Measurements from ENCODE around the gene HMCN1.
"Not testable (repeated sequence)": the region's sequence is repeated elsewhere in the genome, so short reads cannot be mapped to it uniquely, and the experiment has no call there.

HMCN1 gene

DNA sequence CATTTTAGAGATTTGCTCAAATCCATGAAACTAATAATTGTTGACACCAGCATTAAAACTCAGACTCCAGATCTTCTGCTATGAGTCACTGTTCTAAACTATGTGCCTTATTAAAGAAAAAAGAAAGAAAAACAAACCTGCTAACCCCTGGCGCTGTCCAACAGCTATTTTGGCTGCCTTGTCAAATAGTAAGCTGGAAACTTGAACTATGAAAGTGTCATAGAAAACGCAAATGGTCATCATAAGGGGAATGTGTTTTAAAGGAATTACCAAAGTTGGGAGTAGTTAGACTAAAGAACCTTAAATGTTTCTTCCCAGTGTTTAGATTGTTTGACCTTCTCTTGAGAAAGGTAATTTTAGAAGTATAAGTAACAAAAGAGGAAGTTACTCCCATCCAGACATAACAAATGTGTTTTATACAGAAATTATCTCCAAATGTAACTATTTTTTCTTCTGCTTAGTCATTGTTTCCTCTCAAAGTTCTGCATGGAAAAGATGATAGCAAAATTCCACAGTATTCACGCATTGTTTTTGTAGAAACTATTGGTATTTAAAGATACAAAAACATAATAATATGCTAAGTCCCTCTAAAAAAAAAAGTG lies 368.5 kb downstream of the HMCN1 start:
- DNase-seq, result peak; percentile 76

DNA sequence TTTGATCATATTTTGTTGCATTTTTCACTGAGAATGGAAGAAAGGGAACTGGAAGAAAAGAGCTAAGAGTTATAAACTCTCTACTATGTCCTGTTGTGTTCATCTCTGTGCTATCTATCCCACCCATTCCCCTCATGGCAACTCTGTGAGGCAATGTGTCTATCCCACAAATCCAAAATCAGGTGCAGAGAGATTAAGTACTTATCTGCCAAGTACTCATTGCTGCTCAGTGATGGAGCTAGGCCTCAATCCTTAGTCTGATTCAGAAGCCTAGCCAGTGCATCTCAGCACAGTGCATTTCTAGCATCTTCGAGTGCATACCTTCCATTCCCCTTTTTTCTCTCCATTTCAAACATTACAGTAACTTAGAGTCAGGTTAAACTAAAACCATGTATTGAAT lies 370.3 kb downstream of the HMCN1 start:
- no peak for DNase-seq

DNA sequence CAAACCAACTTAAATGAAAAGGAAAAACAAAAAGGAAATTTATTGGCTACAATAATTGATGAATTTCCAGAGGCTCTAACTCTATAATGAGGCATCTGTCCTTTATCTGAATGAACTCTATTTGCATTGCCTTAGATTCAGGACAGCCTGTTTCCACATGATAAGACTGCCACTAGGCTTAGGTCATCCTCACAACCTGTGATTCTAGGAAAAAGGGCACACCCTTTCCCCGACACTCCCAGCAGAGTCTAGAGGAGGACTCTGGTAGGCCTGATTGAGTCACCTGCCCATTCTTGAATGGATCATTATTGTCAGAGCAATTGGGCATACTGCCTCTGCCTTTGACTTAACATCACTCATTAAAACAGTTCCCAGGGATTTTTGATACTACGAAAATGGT lies 378.1 kb downstream of the HMCN1 start:
- DNase-seq, result no peak

DNA sequence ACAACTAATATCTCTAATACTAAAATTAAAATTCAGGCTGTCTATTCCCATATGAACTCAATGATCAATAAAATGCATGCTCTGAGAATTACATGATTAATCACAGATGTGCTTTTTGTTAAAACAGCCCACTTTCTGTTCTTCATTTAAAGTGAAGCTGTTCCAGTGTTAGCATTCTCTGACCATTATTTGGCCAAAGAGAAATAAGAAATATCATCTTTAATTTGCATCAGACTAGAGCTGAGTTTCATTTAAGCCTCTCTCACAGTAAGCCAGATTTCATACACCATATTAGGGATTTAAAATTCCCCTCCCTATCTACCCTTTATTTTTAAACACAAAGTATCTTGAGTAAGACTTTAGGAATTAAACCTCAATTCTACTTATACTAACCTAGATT lies 379.3 kb downstream of the HMCN1 start:
- DNase-seq, result no peak

DNA sequence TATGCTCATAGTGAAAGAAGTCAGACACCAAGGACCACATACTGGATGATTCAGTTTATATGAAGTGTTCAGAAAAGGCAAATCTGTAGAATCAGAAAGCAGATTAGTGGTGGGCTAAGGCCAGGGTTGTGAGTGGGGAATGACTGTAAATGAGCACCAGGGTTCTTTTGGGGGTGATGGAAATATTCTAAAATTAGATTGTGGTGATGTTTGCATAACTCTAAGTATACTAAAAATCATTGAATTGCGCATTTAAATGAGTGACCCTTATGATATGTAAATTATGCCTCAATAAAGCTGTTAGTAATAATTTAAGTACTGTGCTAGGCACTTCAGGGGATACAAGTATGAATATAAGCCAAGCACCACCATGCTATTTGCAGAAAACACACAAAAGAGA lies 384.5 kb downstream of the HMCN1 start:
- DNase-seq, result no peak

DNA sequence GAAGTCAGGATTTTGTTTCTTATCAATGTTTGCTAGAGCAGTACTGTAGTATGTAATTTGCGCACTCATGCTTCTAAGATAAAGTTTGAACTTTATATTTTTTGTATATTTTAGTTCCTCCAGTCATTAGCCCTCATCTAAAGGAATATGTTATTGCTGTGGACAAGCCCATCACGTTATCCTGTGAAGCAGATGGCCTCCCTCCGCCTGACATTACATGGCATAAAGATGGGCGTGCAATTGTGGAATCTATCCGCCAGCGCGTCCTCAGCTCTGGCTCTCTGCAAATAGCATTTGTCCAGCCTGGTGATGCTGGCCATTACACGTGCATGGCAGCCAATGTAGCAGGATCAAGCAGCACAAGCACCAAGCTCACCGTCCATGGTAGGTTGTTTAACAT lies 388.6 kb downstream of the HMCN1 start:
- DNase-seq, result no peak

DNA sequence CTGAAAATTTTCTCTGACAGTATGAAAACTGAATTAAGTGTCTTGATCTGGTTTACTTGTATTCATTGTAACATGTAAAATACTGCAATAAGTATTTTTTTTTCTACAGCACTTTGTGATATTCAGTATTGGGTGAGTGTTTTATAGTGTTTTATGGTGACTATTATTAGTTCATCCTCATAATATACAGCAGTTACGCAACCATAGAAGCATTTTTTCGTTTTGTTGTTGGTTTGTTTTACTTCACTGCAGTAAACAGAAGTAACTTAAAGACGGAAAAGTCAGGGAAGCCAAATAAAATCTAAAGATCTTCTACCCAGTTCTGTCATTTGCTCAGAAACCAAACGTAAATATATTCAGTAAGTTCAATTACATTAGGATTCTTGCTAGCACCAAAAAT lies 390.8 kb downstream of the HMCN1 start:
- DNase-seq, result no peak

DNA sequence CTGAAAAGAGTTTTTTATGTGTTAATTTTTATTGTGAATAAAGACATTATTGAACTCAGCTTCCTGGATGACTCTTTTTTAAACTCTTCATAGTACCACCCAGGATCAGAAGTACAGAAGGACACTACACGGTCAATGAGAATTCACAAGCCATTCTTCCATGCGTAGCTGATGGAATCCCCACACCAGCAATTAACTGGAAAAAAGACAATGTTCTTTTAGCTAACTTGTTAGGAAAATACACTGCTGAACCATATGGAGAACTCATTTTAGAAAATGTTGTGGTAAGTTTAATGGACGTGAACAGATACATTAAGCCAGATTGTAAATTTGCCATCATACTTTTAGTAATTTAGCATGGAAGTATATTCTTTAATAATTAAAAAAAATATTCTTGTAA lies 391.3 kb downstream of the HMCN1 start:
- DNase-seq, result no peak

DNA sequence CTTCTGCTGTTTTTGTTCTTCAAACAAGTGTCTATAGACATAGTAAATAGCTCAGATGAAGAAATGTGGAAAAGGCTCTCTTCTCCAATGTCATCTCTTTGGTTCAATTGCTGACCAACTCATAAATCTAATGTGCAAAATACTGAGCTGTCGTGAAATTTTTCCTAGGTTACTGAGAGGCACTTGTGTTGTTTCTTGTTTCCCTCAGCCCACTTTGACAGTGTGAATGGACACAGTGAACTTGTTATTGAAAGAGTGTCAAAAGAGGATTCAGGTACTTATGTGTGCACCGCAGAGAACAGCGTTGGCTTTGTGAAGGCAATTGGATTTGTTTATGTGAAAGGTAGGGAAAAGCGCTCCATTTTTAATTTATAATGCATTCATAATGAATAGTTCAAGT lies 395.6 kb downstream of the HMCN1 start:
- DNase-seq, result no peak

DNA sequence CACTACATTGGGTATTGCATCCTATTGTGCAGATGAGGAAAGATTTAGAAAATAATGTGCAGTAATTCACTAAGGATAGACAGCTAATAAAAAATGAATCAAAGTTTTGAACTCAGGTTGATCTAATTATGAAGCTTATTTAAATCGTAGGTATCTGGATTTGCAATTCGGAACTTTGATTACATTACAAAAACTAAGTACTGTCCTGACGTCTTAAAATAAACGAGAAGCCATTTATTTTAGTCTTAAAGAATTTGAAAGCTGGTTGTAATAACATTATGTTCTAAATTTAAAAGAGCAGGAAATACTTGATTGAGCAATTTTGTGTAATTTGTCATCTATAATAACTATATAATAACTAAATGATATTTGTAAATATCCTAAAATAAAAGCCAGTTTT lies 404.9 kb downstream of the HMCN1 start:
- DNase-seq, result no peak

DNA sequence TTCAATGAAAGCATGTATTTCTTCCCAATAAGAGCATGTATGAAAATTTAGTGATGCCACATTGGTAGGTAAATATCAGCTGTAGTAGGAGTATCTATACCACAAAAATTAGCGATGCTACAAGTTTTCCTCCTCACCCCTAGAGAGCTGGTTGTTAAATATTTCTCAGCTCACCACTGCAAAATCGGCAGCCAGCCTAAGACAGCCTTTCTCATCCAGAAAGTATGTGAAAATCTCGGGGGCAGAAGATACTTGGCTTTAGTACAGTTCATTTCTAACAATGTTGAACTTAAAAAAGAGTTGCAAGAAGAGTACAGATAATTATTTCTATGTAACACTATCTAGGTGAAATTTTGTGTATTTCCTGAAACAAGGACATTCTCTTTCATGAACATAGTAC lies 405.5 kb downstream of the HMCN1 start:
- peak; percentile 22 for DNase-seq

DNA sequence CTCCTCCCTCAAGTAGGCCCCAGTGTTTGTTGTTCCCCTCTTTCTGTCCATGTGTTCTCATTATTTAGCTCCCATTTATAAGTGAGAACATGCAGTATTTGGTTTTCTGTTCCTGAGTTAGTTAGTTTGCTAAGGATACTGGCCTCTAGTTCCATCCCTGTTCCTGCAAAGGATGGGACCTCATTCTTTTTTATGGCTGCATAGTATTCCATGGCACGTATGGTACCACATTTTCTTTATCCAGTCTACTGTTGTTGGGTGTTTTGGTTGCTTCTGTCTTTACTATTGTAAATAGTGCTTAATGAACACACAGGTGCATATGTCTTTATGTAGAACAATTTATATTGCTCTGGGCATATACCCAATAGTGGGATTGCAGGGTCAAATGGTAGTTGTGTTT lies 408.0 kb downstream of the HMCN1 start:
- DNase-seq, result no peak

DNA sequence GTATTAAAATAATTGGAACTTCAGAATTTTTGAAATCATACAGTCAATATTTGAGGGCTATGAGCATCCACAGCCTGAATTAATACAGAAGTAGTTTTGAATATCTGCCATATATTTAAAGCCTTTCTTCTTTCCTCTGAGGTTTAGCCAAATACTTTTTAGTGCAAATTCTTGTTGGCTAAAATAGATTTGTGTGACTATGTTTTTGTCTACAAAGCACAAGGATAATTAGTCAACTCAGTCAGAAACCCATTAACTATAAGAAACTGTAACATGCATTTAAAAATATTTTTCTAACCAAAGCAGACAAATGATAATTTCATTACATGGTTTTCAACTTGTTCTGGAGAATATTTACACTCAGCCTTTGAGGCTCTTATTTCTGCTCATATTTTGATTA lies 408.7 kb downstream of the HMCN1 start:
- DNase-seq, result no peak

DNA sequence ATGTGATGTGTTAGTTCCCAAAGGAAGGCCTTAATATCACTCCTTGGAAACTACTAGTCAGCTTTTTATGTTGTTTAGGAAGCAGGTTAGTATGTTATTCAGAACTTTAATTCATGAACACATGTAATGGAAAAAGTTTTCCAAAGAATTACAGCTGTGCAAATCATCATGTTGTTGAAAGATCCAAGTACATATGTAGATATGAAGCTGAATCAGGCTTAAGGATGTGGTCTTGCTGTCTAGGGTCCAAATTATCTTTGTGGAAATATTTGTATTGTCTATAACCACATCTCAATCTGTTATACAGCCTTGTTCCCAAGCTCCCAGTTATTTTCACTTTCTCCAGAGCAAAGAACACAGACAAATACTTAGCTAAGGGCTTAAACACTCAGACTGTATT lies 409.3 kb downstream of the HMCN1 start:
- DNase-seq, result no peak

DNA sequence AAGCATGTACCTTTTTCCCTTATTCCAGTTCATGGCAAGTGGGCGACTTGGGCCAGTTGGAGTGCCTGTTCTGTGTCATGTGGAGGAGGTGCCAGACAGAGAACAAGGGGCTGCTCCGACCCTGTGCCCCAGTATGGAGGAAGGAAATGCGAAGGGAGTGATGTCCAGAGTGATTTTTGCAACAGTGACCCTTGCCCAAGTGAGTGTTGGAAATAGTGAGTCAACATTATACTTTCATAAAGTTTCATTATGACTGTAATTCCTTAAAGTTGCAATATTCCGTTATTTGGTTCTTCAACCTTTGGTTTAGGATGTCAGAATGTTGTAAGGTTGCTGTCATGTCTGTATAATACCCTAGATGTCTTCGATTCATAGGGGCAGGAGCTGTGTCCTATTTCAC lies 410.3 kb downstream of the HMCN1 start:
- no peak for DNase-seq

DNA sequence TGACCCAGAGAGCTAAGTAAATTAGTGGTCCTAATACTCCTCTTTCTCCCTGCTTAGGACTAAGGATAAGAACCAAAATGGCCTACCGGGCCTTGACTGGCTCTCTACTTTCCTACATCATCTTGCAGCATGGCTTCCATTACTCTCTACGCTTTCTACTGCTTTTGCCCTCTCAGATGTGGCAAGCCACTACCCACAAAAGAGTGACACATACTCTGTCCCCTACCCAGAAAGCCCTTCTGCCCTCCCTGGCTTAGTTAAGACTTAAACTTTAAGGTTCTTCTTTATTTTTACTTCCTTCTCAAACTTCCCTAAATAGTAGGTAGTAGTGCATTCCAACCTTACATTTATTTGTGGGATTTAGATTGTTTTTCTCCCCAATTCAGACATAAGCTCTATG lies 412.8 kb downstream of the HMCN1 start:
- DNase-seq, result no peak

DNA sequence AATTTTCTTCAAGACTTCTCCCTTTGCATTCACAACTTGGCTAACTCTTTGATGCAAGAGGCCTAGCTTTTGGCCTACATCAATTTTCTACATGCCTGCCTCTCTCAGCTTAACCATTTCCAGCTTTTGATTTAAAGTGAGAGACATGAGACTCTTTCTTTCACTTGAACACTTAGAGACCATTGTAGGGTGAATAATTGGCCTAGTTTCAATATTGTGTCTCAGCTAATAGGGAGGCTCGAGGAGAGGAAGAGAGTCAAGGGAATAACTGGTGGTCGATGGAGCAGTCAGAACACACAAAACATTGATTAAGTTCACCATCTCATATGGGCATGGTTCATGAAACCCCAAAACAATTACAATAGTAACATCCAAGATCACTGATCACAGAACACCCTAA lies 415.4 kb downstream of the HMCN1 start:
- DNase-seq, result no peak

DNA sequence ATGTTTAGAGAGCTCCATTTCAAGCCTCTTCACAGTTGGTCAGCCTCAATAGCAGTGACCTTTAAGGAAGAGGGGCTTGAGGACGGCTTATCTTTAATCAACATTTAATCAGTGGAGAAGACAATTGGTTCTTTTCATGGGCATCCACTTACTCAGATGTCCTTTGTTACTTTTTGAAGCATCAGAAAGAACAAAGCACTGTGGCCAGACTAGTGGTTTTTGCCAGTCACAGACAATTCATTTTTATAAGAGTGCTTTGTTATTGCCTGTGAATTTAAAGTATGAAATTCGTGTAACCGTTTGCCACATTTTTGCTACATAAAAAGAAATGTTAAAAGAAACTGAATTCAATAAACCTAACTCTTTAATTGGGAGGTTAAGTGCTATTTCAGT lies 418.0 kb downstream of the HMCN1 start:
- no peak for DNase-seq

DNA sequence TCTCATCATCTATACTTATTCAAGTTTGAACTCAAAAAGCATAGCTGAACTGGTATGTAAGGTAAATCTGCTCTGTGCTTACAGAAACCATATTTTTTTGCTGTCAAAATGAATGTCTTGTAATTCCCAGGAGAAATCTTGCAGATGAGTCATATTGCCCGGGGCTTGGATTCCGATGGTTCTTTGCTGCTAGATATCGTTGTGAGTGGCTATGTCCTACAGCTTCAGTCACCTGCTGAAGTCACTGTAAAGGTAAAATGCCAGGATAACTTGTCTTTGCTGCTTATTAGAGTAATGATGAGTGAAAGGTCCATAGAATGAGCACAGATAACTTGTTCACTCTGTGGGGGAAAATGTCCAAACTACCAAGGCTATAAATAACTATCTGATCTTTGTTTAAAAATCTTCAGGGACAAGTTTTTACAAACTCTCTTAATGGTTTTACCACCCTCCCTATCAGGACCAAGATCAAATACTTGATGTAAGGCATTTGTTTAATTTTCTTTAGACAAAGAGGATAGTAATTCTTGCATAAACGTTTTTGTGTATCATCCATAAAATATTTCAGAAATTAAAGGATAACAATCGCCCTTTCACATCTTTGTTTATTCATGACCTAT lies 418.5 kb downstream of the HMCN1 start:
- peak; percentile 66 for DNase-seq

DNA sequence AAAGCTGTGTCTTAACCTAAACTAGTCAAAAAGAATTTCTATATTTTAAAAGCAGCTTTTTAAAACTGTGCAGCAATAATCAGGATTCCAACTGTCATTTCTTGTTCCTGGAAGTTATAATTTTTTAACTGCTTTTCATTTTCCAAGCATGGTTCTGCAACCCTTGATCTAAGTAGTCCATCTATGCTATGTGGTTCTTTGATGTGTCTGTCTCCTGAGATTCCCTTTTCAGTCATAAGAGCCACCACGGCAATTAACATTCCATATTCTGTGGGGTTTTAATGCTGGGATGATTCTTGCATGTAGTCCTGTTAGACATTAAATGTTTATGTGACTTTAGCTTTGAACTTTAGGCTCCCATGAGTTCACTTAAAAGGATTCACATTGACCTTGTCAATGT lies 420.5 kb downstream of the HMCN1 start:
- no peak for DNase-seq

DNA sequence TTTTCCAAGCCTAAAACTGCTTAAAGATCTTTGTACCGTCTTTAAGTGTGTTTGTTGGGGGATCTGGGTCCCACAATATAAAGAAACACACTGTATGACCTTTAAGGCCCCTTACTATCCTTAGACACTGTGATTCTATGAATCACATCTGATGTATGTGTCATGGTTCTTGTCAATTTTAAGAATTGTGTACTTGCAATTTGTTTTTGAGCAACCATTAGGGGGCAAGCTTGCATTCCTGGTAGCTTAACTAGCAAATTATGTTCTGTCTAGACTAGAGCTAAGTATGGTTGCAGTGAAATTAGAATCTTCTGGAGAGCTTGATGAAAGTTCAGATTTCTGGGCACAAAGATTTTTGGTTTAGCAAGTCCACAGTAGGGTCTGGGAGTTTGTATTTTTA lies 421.4 kb downstream of the HMCN1 start:
- peak; percentile 50 for DNase-seq

DNA sequence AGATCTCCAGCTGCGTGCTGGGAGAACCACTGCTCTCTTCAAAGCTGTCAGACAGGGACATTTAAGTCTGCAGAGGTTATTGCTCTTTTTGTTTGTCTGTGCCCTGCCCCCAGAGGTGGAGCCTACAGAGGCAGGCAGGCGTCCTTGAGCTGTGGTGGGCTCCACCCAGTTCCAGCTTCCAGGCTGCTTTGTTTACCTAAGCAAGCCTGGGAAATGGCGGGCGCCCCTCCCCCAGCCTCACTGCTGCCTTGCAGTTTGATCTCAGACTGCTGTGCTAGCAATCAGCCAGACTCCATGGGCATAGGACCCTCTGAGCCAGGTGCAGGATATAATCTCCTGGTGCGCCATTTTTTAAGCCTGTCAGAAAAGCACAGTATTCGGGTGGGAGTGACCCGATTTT lies 428.7 kb downstream of the HMCN1 start:
- not testable (repeated sequence) for DNase-seq

DNA sequence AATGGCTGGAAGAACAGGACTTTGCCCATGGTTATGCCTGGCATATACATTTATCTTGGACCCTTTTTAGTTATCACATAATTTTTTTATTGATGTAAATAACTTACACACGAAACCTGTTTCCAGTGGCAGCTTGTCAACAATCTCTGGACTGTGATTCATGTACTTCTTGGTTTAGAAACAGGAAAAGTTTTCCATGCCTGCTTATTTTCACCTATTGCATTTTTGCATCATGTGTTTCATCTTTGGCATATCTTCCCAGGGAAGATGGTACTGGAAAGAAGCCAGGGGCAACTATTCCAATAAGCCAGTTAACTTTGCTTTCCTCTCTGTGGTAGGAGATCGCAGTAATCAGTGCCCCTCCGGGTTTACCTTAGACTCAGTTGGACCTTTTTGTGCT lies 430.6 kb downstream of the HMCN1 start:
- DNase-seq, result no peak

DNA sequence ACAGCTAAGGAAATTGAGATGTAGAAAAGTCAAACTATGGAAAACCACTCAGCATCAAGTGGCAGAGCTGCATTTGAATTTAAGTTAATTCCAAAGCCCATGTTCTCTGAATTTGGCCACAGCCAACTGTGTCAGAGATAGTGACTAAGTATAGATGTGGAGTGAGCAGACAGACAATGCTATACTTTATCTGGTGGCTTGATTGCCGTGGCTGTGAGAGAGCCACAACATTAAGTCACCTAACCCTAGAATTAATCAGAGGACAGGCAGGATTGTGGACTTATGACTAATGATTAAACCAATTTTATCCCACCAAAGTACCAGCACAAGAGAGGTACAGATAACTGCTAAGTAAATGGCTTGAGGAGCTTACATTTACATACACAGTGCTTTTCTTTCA lies 431.1 kb downstream of the HMCN1 start:
- DNase-seq, result no peak

DNA sequence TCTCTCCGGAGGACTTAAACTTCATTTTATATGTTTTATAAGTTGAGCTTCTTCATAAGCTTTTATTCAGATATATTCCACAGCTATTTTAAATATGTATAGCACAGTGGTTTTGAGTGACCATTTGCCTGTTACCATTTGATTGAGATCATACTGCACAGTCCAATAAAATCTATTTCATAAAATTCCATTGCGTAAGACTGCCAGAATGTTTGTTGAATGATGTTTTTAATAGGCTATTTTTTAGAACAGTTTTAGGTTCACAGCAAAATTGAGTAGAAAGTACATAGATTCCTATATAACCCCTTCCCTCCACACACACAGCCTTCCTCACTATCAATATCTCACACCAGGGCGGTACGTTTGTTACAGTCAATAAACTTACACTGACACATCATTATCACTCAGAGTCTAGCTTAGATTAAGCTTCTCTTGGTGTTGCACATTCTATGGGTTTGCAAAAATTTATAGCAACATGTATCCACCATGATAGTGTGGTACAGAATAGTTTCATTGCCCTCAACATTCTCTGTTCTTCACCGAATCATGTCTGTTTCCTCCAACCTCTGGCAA lies 433.0 kb downstream of the HMCN1 start:
- no peak for DNase-seq
